GM12865 (cell line): ENCODE data around the gene NUCB2.
"Not testable (repeated sequence)": the region's sequence is repeated elsewhere in the genome, so short reads cannot be mapped to it uniquely, and the experiment has no call there.

ENCODE experiments used
- DNase-seq: peaks from one replicate; pipeline ENCODE4 v3.0.0; 2010; ENCODE audit warnings: low read depth
- H3K4me3 ChIP-seq: 2 replicates; pipeline ENCODE4 v1.5.1; 2011; ENCODE audit warnings: mild to moderate bottlenecking, low read depth, low read length, control low read depth
- CTCF ChIP-seq: IDR thresholded peaks from 2 replicates; pipeline ENCODE4 v1.5.1; 2011; ENCODE audit warnings: low read length, control low read depth, low read depth, inconsistent platforms; ENCODE audit not compliant: insufficient read depth; ENCODE audit errors: missing control alignments

NUCB2 gene

GRCh38 chr11:17276236-17277023, at the start of gene NUCB2:
Gene NUCB2 (plus strand): TSS chr11:17276739. CDS start chr11:17295324, 18,585 bp downstream.
- TF ChIP-seq CTCF, result no peak
- peak; percentile 96 for DNase-seq
- H3K4me3 ChIP-seq, result peak within 1 kb of the TSS; percentile 91

- DNase-seq, result not testable (repeated sequence)
Observed at GRCh38 chr11:17228186-17228925, 48.2 kb upstream of the NUCB2 start.

GRCh38 chr11:17229481-17230152, 46.9 kb upstream of the NUCB2 start:
- no peak for DNase-seq
- TF ChIP-seq CTCF, result no peak
- H3K4me3 ChIP-seq, result no peak overlapping the region

More at GRCh38 chr11:17228186-17228925, 48.2 kb upstream of the NUCB2 start:
- H3K4me3 ChIP-seq, result not testable (repeated sequence)

- no peak for TF ChIP-seq CTCF
- H3K4me3 ChIP-seq, result no peak overlapping the region
- DNase-seq, result peak; percentile 84
Observed at GRCh38 chr11:17230867-17231851, 45.4 kb upstream of the NUCB2 start.

GRCh38 chr11:17233101-17233500, 43.4 kb upstream of the NUCB2 start:
- DNase-seq, result no peak
- no peak for TF ChIP-seq CTCF
- no peak overlapping the region for H3K4me3 ChIP-seq

GRCh38 chr11:17238377-17238776, 38.2 kb upstream of the NUCB2 start:
- no peak for DNase-seq
- TF ChIP-seq CTCF, result no peak
- H3K4me3 ChIP-seq, result no peak overlapping the region

- DNase-seq, result not testable (repeated sequence)
Observed at GRCh38 chr11:17239927-17240326, 36.6 kb upstream of the NUCB2 start.

More at GRCh38 chr11:17239927-17240326, 36.6 kb upstream of the NUCB2 start:
- not testable (repeated sequence) for H3K4me3 ChIP-seq
